GM23248 (cell line): ENCODE data around the gene LLPH. TPM values are rescaled to one million over a fixed set of nuclear protein-coding genes. Genes with fewer than 3 reads are reported as not detected.

Experiments used
- DNase-seq: peaks from one replicate; pipeline ENCODE4 v3.0.0-alpha.2; 2015
- H2AFZ ChIP-seq: fragments of 200-600 bp; sonication (generic); 2 replicates; pipeline ENCODE4 v1.6.1; 2016; ENCODE audit warnings: antibody characterized with exemption
- H3F3A ChIP-seq: fragments of 200-600 bp; sonication (generic); 2 replicates; pipeline ENCODE4 v1.6.1; 2016; ENCODE audit warnings: mild to moderate bottlenecking, antibody characterized with exemption, mixed run types; ENCODE audit not compliant: insufficient read depth
- H3K27ac ChIP-seq: fragments of 200-600 bp; sonication (generic); 2 replicates; pipeline ENCODE4 v1.5.1; 2016; ENCODE audit warnings: mild to moderate bottlenecking
- H3K27me3 ChIP-seq: fragments of 200-600 bp; sonication (generic); replicated peaks from 2 replicates; pipeline ENCODE4 v1.6.1; 2016; ENCODE audit warnings: mild to moderate bottlenecking; ENCODE audit not compliant: insufficient read depth
- H3K36me3 ChIP-seq: fragments of 200-600 bp; sonication (generic); 2 replicates; pipeline ENCODE4 v1.6.1; 2016; ENCODE audit warnings: low read depth, mild to moderate bottlenecking
- H3K4me1 ChIP-seq: fragments of 200-600 bp; sonication (generic); 2 replicates; pipeline ENCODE4 v1.6.1; 2016; ENCODE audit warnings: mild to moderate bottlenecking; ENCODE audit not compliant: insufficient read depth
- H3K4me2 ChIP-seq: fragments of 200-600 bp; sonication (generic); one replicate; pipeline ENCODE4 v1.6.1; 2016; ENCODE audit warnings: mild to moderate bottlenecking; ENCODE audit not compliant: unreplicated experiment
- H3K4me3 ChIP-seq: fragments of 200-600 bp; sonication (generic); 2 replicates; pipeline ENCODE4 v1.5.1; 2016; ENCODE audit warnings: mild to moderate bottlenecking
- H3K79me2 ChIP-seq: fragments of 200-600 bp; sonication (generic); 2 replicates; pipeline ENCODE4 v1.6.1; 2016; ENCODE audit warnings: mild to moderate bottlenecking; ENCODE audit not compliant: insufficient read depth
- H3K9ac ChIP-seq: fragments of 200-600 bp; sonication (generic); 2 replicates; pipeline ENCODE4 v1.6.1; 2016; ENCODE audit warnings: mild to moderate bottlenecking
- H3K9me2 ChIP-seq: fragments of 200-600 bp; sonication (generic); 2 replicates; pipeline ENCODE4 v1.6.1; 2016; ENCODE audit warnings: mixed run types, mild to moderate bottlenecking, moderate library complexity; ENCODE audit not compliant: insufficient read depth
- H3K9me3 ChIP-seq: fragments of 200-600 bp; sonication (generic); one replicate; pipeline ENCODE4 v1.6.1; 2017; ENCODE audit warnings: low read depth
- H4K20me1 ChIP-seq: fragments of 200-600 bp; sonication (generic); 2 replicates; pipeline ENCODE4 v1.6.0; 2016; ENCODE audit not compliant: insufficient read depth
- EZH2 ChIP-seq: fragments of 200-600 bp; sonication (generic); IDR thresholded peaks from 2 replicates; pipeline ENCODE4 v1.6.1; 2018; ENCODE audit warnings: antibody characterized with exemption, mild to moderate bottlenecking; ENCODE audit not compliant: insufficient read depth, poor library complexity, severe bottlenecking
- EZH2phosphoT487 ChIP-seq: fragments of 200-600 bp; sonication (generic); IDR thresholded peaks from 2 replicates; pipeline ENCODE4 v1.6.1; 2018; ENCODE audit warnings: antibody characterized with exemption, moderate library complexity, mild to moderate bottlenecking, low read depth; ENCODE audit not compliant: insufficient read depth
- WGBS, 2 experiments: methylation state at CpG; one replicate each; pipeline ENCODE4 v1.1.6; 2015 to 2017; ENCODE audit warnings: low lambda C conversion rate in 2 of 2, low coverage in 1 of 2; ENCODE audit errors: missing lambda C conversion rate in 2 of 2; 5-methylcytosine and 5-hydroxymethylcytosine counted together
- in situ Hi-C: fragments of 300-500 bp; cut with MboI; formaldehyde crosslinking; loops from 2 replicates; pipeline ENCODE4 v1.15.0; 2020
- polyA plus RNA-seq: library from polyadenylated mRNA; unstranded; fragments of >200 nt; fragmentation: Nextera tagmentation; extraction: Ambion mirVana; gene quantifications from 2 replicates; pipeline ENCODE4 v1.2.1, GENCODE V29; 2016
- total RNA-seq: library from RNA; depleted of rRNA; stranded (reverse); fragments of >200 nt; shearing (Covaris generic); gene quantifications from 2 replicates; pipeline ENCODE4 v1.2.3, GENCODE V29; 2014

LLPH gene
- total and polyA plus RNA-seq, 2 experiments from 2014 or later = 11.6 to 49.2 TPM

- TF ChIP-seq EZH2phosphoT487 (no peak), EZH2 (no peak)
- peaks cover 9% of the 10 kb centered on the region for H3F3A ChIP-seq
- H3K4me2 ChIP-seq = peak overlapping the region; percentile 72
- peak; percentile 78 for DNase-seq
- no peaks in the 10 kb centered on the region for H3K9me3 ChIP-seq
- peaks cover 12% of the 10 kb centered on the region for H3K4me1 ChIP-seq
- H2AFZ ChIP-seq = peak overlapping the region; percentile 52; the same call in 1 of the 2 replicates
- H3K79me2 ChIP-seq = no peaks in the 10 kb centered on the region
- H3K36me3 ChIP-seq = no peaks in the 10 kb centered on the region
- H3K27me3 ChIP-seq = no peaks in the 10 kb centered on the region
- H4K20me1 ChIP-seq = no peaks in the 10 kb centered on the region
- in situ Hi-C loops = loop anchor here (10.0 kb wide), 1 partner anchor 783 kb away; no protein-coding TSS in a partner anchor
- 18 to 19% methylated on average over 10 of the region's 10 CpGs for WGBS, 2 experiments
- H3K4me3 ChIP-seq = peak overlapping the region; percentile 42
- no peaks in the 10 kb centered on the region for H3K9me2 ChIP-seq
- no peak overlapping the region for H3K27ac ChIP-seq
- no peak overlapping the region; the same call in 1 of the 2 replicates for H3K9ac ChIP-seq
Measured at GRCh38 chr12:66087365-66087943, 43.1 kb downstream of the LLPH start.

- no peak for DNase-seq
- no peaks in the 10 kb centered on the region for H3K79me2 ChIP-seq
- no peak overlapping the region for H3K27ac ChIP-seq
Measured at GRCh38 chr12:66085998-66086397, 44.6 kb downstream of the LLPH start.

DNA sequence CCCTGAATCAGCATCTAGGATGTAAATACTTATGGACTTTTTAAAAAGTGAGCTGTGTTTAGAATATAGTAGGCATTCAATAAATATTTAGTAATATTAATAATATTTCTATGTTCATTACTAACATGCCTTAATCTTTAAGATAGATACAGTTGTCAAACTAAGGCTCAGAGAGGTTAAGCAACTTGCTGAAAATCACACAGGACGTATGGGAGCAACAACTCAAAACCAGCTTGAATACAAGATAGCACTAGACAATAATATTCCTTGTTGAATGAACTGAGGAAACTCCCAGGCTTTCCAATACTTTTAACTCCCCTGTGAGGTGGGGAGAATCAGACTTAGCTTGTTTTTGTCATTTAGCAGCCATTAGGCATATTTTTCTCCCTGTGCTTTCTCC, 45.3 kb downstream of the LLPH start:
- Histone ChIP-seq H2AFZ (no peak overlapping the region), H3K4me2 (no peak overlapping the region), H3K79me2 (no peaks in the 10 kb centered on the region), H3K27me3 (no peaks in the 10 kb centered on the region), H3K4me1 (peaks cover 8% of the 10 kb centered on the region), H4K20me1 (no peaks in the 10 kb centered on the region), H3K27ac (no peak overlapping the region), H3F3A (peaks cover 9% of the 10 kb centered on the region; the same call in 1 of the 2 replicates), H3K4me3 (no peak overlapping the region), H3K9me3 (no peaks in the 10 kb centered on the region), H3K9me2 (no peaks in the 10 kb centered on the region), H3K36me3 (no peaks in the 10 kb centered on the region), H3K9ac (no peak overlapping the region)
- no peak for DNase-seq
- in situ Hi-C loops = loop anchor here (10.0 kb wide), 1 partner anchor 780 kb away; no protein-coding TSS in a partner anchor
- WGBS, 2 experiments = 93 to 96% methylated on average over 1 of the region's 1 CpG
- TF ChIP-seq EZH2phosphoT487 (no peak), EZH2 (no peak)

More at GRCh38 chr12:66085998-66086397, 44.6 kb downstream of the LLPH start:
- H3K9me3 ChIP-seq = no peaks in the 10 kb centered on the region
- no peaks in the 10 kb centered on the region for H3K36me3 ChIP-seq
- H2AFZ ChIP-seq = no peak overlapping the region
- no peak overlapping the region for H3K4me2 ChIP-seq
- TF ChIP-seq EZH2 (no peak), EZH2phosphoT487 (no peak)
- in situ Hi-C loops = loop anchor here (10.0 kb wide), 1 partner anchor 781 kb away; no protein-coding TSS in a partner anchor
- H3K4me3 ChIP-seq = no peak overlapping the region
- no peak overlapping the region for H3K9ac ChIP-seq
- H3K9me2 ChIP-seq = no peaks in the 10 kb centered on the region
- peaks cover 9% of the 10 kb centered on the region; the same call in 1 of the 2 replicates for H3F3A ChIP-seq
- H3K27me3 ChIP-seq = no peaks in the 10 kb centered on the region
- peaks cover 8% of the 10 kb centered on the region for H3K4me1 ChIP-seq
- 95 to 99% methylated on average over 2 of the region's 2 CpGs for WGBS, 2 experiments
- H4K20me1 ChIP-seq = no peaks in the 10 kb centered on the region

GRCh38 chr12:66083766-66084165, 46.8 kb downstream of the LLPH start:
- Histone ChIP-seq H3K9ac (no peak overlapping the region), H3K9me3 (no peaks in the 10 kb centered on the region), H3K27ac (no peak overlapping the region), H3K4me1 (peaks cover 8% of the 10 kb centered on the region), H4K20me1 (no peaks in the 10 kb centered on the region), H3F3A (peaks cover 9% of the 10 kb centered on the region; the same call in 1 of the 2 replicates), H3K4me2 (no peak overlapping the region), H3K79me2 (no peaks in the 10 kb centered on the region), H3K4me3 (no peak overlapping the region), H2AFZ (no peak overlapping the region), H3K27me3 (no peaks in the 10 kb centered on the region), H3K36me3 (no peaks in the 10 kb centered on the region), H3K9me2 (no peaks in the 10 kb centered on the region)
- 76 to 80% methylated on average over 1 of the region's 1 CpG for WGBS, 2 experiments
- in situ Hi-C loops = loop anchor here (10.0 kb wide), 1 partner anchor 779 kb away; no protein-coding TSS in a partner anchor
- TF ChIP-seq EZH2phosphoT487 (no peak), EZH2 (no peak)
- DNase-seq = no peak
